GM12878 (cell line): ENCODE results near the gene AHCY. TPM values are rescaled to one million over a fixed set of nuclear protein-coding genes. Genes with fewer than 3 reads are reported as not detected.
"Not testable (repeated sequence)": the region's sequence is repeated elsewhere in the genome, so short reads cannot be mapped to it uniquely, and the experiment has no call there.

Source experiments
- ATAC-seq: fragments of 200-7000 bp; cut with Tn5 transposase; 3 replicates; pipeline ENCODE4 v1.9.1; 2020; ENCODE audit warnings: mild to moderate bottlenecking, moderate library complexity
- BruUV-seq: library from RNA; stranded (reverse); fragments of 400-500 nt; replicated peaks from 2 replicates; lab custom pipeline; 2021; lab: Mats Ljungman, UMichigan
- CTCF ChIA-PET: fragments of 300-600 bp; sonication (Branson Sonifier 250); formaldehyde crosslinking; extraction: SDS; loops from one replicate; lab custom pipeline; 2021; ENCODE audit warnings: inconsistent platforms; lab: Yijun Ruan, JAX
- POLR2A ChIA-PET: fragments of 350-600 bp; formaldehyde crosslinking; extraction: SDS; loops from one replicate; lab custom pipeline; 2021; ENCODE audit warnings: inconsistent platforms; lab: Charles Lee
- RAD21 ChIA-PET: fragments of 300-600 bp; sonication (Branson Sonifier 250); formaldehyde crosslinking; loops from one replicate; lab custom pipeline; 2023; ENCODE audit warnings: antibody characterized with exemption; ENCODE audit not compliant: unreplicated experiment; lab: Charles Lee
- SMC1A ChIA-PET: fragments of 300-600 bp; sonication (Branson Sonifier 250); formaldehyde crosslinking; loops from one replicate; lab custom pipeline; 2023; ENCODE audit not compliant: unreplicated experiment, uncharacterized antibody; lab: Charles Lee
- DNase-seq: peaks from one replicate; pipeline ENCODE4 v3.0.0-alpha.2; 2011; ENCODE audit warnings: low read depth, low spot score
- FAIRE-seq: peaks from 3 replicates; lab custom pipeline; 2011; peaks lifted over from hg19 to GRCh38; lab: Jason Lieb, UNC
- H2AFZ ChIP-seq: 2 replicates; pipeline ENCODE4 v1.6.0; 2011; ENCODE audit warnings: low read depth, low read length, control low read depth; ENCODE audit not compliant: control insufficient read depth
- H3K27ac ChIP-seq: 2 replicates; pipeline ENCODE4 v1.5.1; 2011; ENCODE audit warnings: control low read depth; ENCODE audit not compliant: control insufficient read depth, insufficient read depth
- H3K27me3 ChIP-seq, 2 experiments: replicated peaks in 1 of 2; 2 replicates each; pipeline versions ENCODE4 v1.6.0 to v1.6.1; 2011; ENCODE audit warnings: low read length in 1 of 2; ENCODE audit not compliant: control insufficient read depth in 2 of 2, insufficient read depth in 2 of 2
- H3K36me3 ChIP-seq, 2 experiments: 2 replicates each; pipeline ENCODE4 v1.5.1; 2011; ENCODE audit warnings: low read length in 1 of 2; ENCODE audit not compliant: control insufficient read depth in 2 of 2, insufficient read depth in 2 of 2
- H3K4me1 ChIP-seq: 2 replicates; pipeline ENCODE4 v1.6.1; 2011; ENCODE audit warnings: mild to moderate bottlenecking, low read length, moderate library complexity, mixed read lengths; ENCODE audit not compliant: control insufficient read depth, insufficient read depth
- H3K4me2 ChIP-seq: 2 replicates; pipeline ENCODE4 v1.6.0; 2011; ENCODE audit warnings: control low read depth; ENCODE audit not compliant: control insufficient read depth, insufficient read depth
- H3K4me3 ChIP-seq: fragments of 200-600 bp; sonication (generic); 2 replicates; pipeline ENCODE4 v1.5.1; 2016
- H3K79me2 ChIP-seq: 2 replicates; pipeline ENCODE4 v1.6.0; 2011; ENCODE audit warnings: low read length; ENCODE audit not compliant: control insufficient read depth, insufficient read depth
- H3K9ac ChIP-seq: 2 replicates; pipeline ENCODE4 v1.8.0; 2011; ENCODE audit warnings: low read length, control low read depth, mixed read lengths; ENCODE audit not compliant: control insufficient read depth, insufficient read depth
- H3K9me3 ChIP-seq: replicated peaks from 3 replicates; pipeline ENCODE4 v1.5.1; 2011; ENCODE audit warnings: mild to moderate bottlenecking, low read length; ENCODE audit not compliant: control insufficient read depth, insufficient read depth
- H4K20me1 ChIP-seq: 2 replicates; pipeline ENCODE4 v1.6.0; 2011; ENCODE audit not compliant: control insufficient read depth, insufficient read depth
- CBFB ChIP-seq: IDR thresholded peaks from 2 replicates; pipeline ENCODE4 v1.6.1; 2016; ENCODE audit warnings: antibody characterized with exemption, low read depth
- E2F4 ChIP-seq: IDR thresholded peaks from 2 replicates; pipeline ENCODE4 v1.6.1; 2012; ENCODE audit warnings: low read depth, low read length, improper control_type of control experiment
- WGBS: methylation state at CpG from one replicate; pipeline ENCODE4 v1.1.6; 2016; ENCODE audit warnings: low lambda C conversion rate; ENCODE audit not compliant: insufficient replicate concordance, insufficient coverage; ENCODE audit errors: missing lambda C conversion rate; 5-methylcytosine and 5-hydroxymethylcytosine counted together
- in situ Hi-C: fragments of 300-500 bp; cut with MboI; formaldehyde crosslinking; loops from 9 replicates; pipeline ENCODE4 v1.14.3; 2018; ENCODE audit warnings: mixed read lengths
- intact Hi-C: fragments of 100-400 bp; cut with micrococcal nuclease; formaldehyde crosslinking; loops from one replicate; pipeline ENCODE4 v1.14.2; 2022; ENCODE audit not compliant: unreplicated experiment
- polyA plus RNA-seq, 11 experiments: library from polyadenylated mRNA; depleted of rRNA in 4 of 11; unstranded in 6 of 11; stranded (reverse) in 5 of 11; fragments of >200 nt; fragmentation: Nextera tagmentation in 4 of 11; fragmentation: Illumina TruSeq in 1 of 11; extraction: Ambion mirVana in 4 of 11; extraction: Trizol in 1 of 11; gene quantifications; 1 replicate in 1 of 11; 2 replicates in 10 of 11; pipeline versions ENCODE4 v1.2.1 to v1.2.3, GENCODE V29; 2011 to 2016; ENCODE audit warnings: inconsistent platforms in 2 of 11, missing spikeins in 2 of 11, low read depth in 1 of 11
- total RNA-seq, 4 experiments: library from RNA; depleted of rRNA in 3 of 4; stranded (reverse); fragments of >200 nt in 3 of 4; fragmentation: Illumina TruSeq in 1 of 4; extraction: Trizol in 1 of 4; gene quantifications; 2 replicates each; pipeline versions ENCODE4 v1.2.1 to v1.2.3, GENCODE V29; 2013 to 2021

The AHCY gene
- total and polyA plus RNA-seq, 10 of the 15 experiments (the other 5 are each of a cell fraction or from before 2014, with no cell fraction given) = 84.9 to 223 (median 181) TPM

- H3K27ac ChIP-seq = no peak overlapping the region
These were observed 40.5 kb upstream of the AHCY start for GRCh38 chr20:34343458-34344211.

GRCh38 chr20:34341199-34341598, 38.0 kb upstream of the AHCY start:
- H3K9ac ChIP-seq, DNase-seq, H4K20me1 ChIP-seq, H3K27me3 ChIP-seq, H3K27ac ChIP-seq, H2AFZ ChIP-seq, intact Hi-C loops, H3K9me3 ChIP-seq, H3K4me2 ChIP-seq, H3K79me2 ChIP-seq, ATAC-seq, in situ Hi-C loops, RAD21 ChIA-PET, BruUV-seq, H3K4me3 ChIP-seq, FAIRE-seq, H3K36me3 ChIP-seq: not testable (repeated sequence)
- SMC1A ChIA-PET = interaction anchor here (0.7 to 1.2 kb wide), 2 partner anchors 24 to 29 kb away, joined by 3 read pairs; no protein-coding TSS in a partner anchor
- CTCF ChIA-PET = interaction anchor here (1.1 to 7.7 kb wide), 2 partner anchors 28 to 40 kb away, joined by 3 to 54 read pairs; no protein-coding TSS in a partner anchor
- WGBS = 91% methylated on average over 9 of the region's 9 CpGs
- POLR2A ChIA-PET = interaction anchor here (0.7 to 4.6 kb wide), 2 partner anchors 22 to 34 kb away, joined by 7 to 30 read pairs; partner anchors contain the start of gene ITCH
- H3K4me1 ChIP-seq = peaks cover 14% of the 10 kb centered on the region

More at GRCh38 chr20:34343458-34344211, 40.5 kb upstream of the AHCY start:
- intact Hi-C loops = no loop called here
- Histone ChIP-seq H3K36me3 (no peaks in the 10 kb centered on the region), H3K27me3 (no peaks in the 10 kb centered on the region), H3K4me3 (no peak overlapping the region), H3K9me3 (no peaks in the 10 kb centered on the region), H3K9ac (no peak overlapping the region), H3K4me2 (no peak overlapping the region), H3K4me1 (peaks cover 9% of the 10 kb centered on the region), H3K79me2 (no peaks in the 10 kb centered on the region), H4K20me1 (no peaks in the 10 kb centered on the region), H2AFZ (no peak overlapping the region)
- ChIA-PET CTCF (interaction anchor here (0.7 kb wide), 1 partner anchor 197 kb away, joined by 3 read pairs; no protein-coding TSS in a partner anchor), SMC1A (no interaction called here), POLR2A (interaction anchor here (0.6 kb wide), 1 partner anchor 172 kb away, joined by 3 read pairs; the partner anchor contains the start of gene DYNLRB1), RAD21 (no interaction called here)
- in situ Hi-C loops = no loop called here
- no TSS peak for BruUV-seq
- FAIRE-seq (no peak), ATAC-seq (no peak), DNase-seq (no peak)
- 72% methylated on average over 10 of the region's 10 CpGs for WGBS
- no peak for TF ChIP-seq E2F4
- no peak for TF ChIP-seq CBFB

GRCh38 chr20:34340726-34341125, 37.6 kb upstream of the AHCY start:
- 94% methylated on average over 10 of the region's 10 CpGs for WGBS
- H4K20me1 ChIP-seq, H3K79me2 ChIP-seq, H2AFZ ChIP-seq, H3K9ac ChIP-seq, H3K9me3 ChIP-seq, in situ Hi-C loops, intact Hi-C loops, ATAC-seq, H3K36me3 ChIP-seq, RAD21 ChIA-PET, H3K27ac ChIP-seq, H3K4me3 ChIP-seq, DNase-seq, FAIRE-seq, BruUV-seq, H3K4me2 ChIP-seq, H3K27me3 ChIP-seq: not testable (repeated sequence)
- CTCF ChIA-PET = interaction anchor here (1.1 to 7.7 kb wide), 2 partner anchors 27 to 40 kb away, joined by 3 to 54 read pairs; no protein-coding TSS in a partner anchor
- H3K4me1 ChIP-seq = peaks cover 14% of the 10 kb centered on the region
- POLR2A ChIA-PET = interaction anchor here (0.7 to 4.6 kb wide), 3 partner anchors 11 to 34 kb away, joined by 4 to 30 read pairs (median 7); partner anchors contain the start of gene ITCH
- SMC1A ChIA-PET = interaction anchor here (0.7 kb wide), 1 partner anchor 25 kb away, joined by 3 read pairs; no protein-coding TSS in a partner anchor
